Nephron progenitor cell (in vitro differentiated cells): ENCODE data around the gene CDH5.
A peak's percentile ranks its signal among the peaks of the same experiment; 100 is the strongest.

ENCODE experiments used
- DNase-seq: peaks from one replicate; pipeline ENCODE4 v3.0.0; 2021
- H3K27ac Mint-ChIP-seq: 2 replicates; pipeline ENCODE4 v1.8.0; 2021; ENCODE audit warnings: mild to moderate bottlenecking, moderate library complexity, mixed read lengths
- H3K27me3 Mint-ChIP-seq: 2 replicates; pipeline ENCODE4 v1.8.0; 2021; ENCODE audit warnings: mild to moderate bottlenecking, low read depth, mixed read lengths; ENCODE audit not compliant: poor library complexity
- H3K36me3 Mint-ChIP-seq: 2 replicates; pipeline ENCODE4 v1.8.0; 2021; ENCODE audit warnings: low read depth, mixed read lengths
- H3K4me1 Mint-ChIP-seq: 2 replicates; pipeline ENCODE4 v1.8.0; 2021; ENCODE audit warnings: mixed read lengths
- H3K4me3 Mint-ChIP-seq: 2 replicates; pipeline ENCODE4 v1.8.0; 2021; ENCODE audit warnings: mild to moderate bottlenecking, moderate library complexity, mixed read lengths
- H3K9me3 Mint-ChIP-seq: 2 replicates; pipeline ENCODE4 v1.8.0; 2021; ENCODE audit warnings: mild to moderate bottlenecking, moderate library complexity, mixed read lengths
- CTCF ChIP-seq: fragments of 200-600 bp; sonication (generic); IDR thresholded peaks from 2 replicates; pipeline ENCODE4 v1.5.0; 2021; ENCODE audit warnings: antibody characterized with exemption

The CDH5 gene

GRCh38 chr16:66395806-66396555, 29.5 kb downstream of the CDH5 start:
- DNase-seq = no peak
- no peaks in the 10 kb centered on the region for H3K9me3 Mint-ChIP-seq
- H3K4me1 Mint-ChIP-seq = peaks cover 16% of the 10 kb centered on the region
- no peak overlapping the region for H3K27ac Mint-ChIP-seq
- H3K27me3 Mint-ChIP-seq = peaks cover 9% of the 10 kb centered on the region
- no peaks in the 10 kb centered on the region for H3K36me3 Mint-ChIP-seq
- H3K4me3 Mint-ChIP-seq = no peak overlapping the region
- TF ChIP-seq CTCF = no peak

- Mint-ChIP-seq H3K27ac (no peak overlapping the region), H3K4me3 (no peak overlapping the region), H3K4me1 (peaks cover 19% of the 10 kb centered on the region), H3K27me3 (peaks cover 11% of the 10 kb centered on the region), H3K36me3 (no peaks in the 10 kb centered on the region), H3K9me3 (no peaks in the 10 kb centered on the region)
- no peak for TF ChIP-seq CTCF
- no peak for DNase-seq
These were observed 31.4 kb downstream of the CDH5 start for GRCh38 chr16:66397736-66398433.

GRCh38 chr16:66399031-66399430, 32.5 kb downstream of the CDH5 start:
- H3K27ac Mint-ChIP-seq = peak overlapping the region; percentile 73
- peaks cover 24% of the 10 kb centered on the region for H3K4me1 Mint-ChIP-seq
- no peaks in the 10 kb centered on the region for H3K36me3 Mint-ChIP-seq
- TF ChIP-seq CTCF = no peak
- no peak overlapping the region for H3K4me3 Mint-ChIP-seq
- peaks cover 14% of the 10 kb centered on the region for H3K27me3 Mint-ChIP-seq
- DNase-seq = no peak
- H3K9me3 Mint-ChIP-seq = no peaks in the 10 kb centered on the region

GRCh38 chr16:66399930-66400329, 33.4 kb downstream of the CDH5 start:
- TF ChIP-seq CTCF = no peak
- H3K27me3 Mint-ChIP-seq = peaks cover 19% of the 10 kb centered on the region
- no peaks in the 10 kb centered on the region for H3K36me3 Mint-ChIP-seq
- peaks cover 26% of the 10 kb centered on the region for H3K4me1 Mint-ChIP-seq
- DNase-seq = peak; percentile 53
- no peak overlapping the region for H3K4me3 Mint-ChIP-seq
- H3K9me3 Mint-ChIP-seq = peaks cover 3% of the 10 kb centered on the region
- H3K27ac Mint-ChIP-seq = peak overlapping the region; percentile 70

GRCh38 chr16:66400503-66401380, 34.3 kb downstream of the CDH5 start:
- Mint-ChIP-seq H3K27ac (no peak overlapping the region), H3K9me3 (peaks cover 10% of the 10 kb centered on the region), H3K4me1 (peaks cover 26% of the 10 kb centered on the region), H3K36me3 (no peaks in the 10 kb centered on the region), H3K27me3 (peaks cover 24% of the 10 kb centered on the region), H3K4me3 (no peak overlapping the region)
- DNase-seq = no peak
- no peak for TF ChIP-seq CTCF
